ENCODE results near the gene RNF144A. TPM values are rescaled to one million over a fixed set of nuclear protein-coding genes. Genes with fewer than 3 reads are reported as not detected.

RNF144A gene
- total and polyA plus RNA-seq, 2 donors (not counting 3 experiments of a cell fraction or from before 2014, with no cell fraction given): 9.7 to 28.8 TPM

DNA sequence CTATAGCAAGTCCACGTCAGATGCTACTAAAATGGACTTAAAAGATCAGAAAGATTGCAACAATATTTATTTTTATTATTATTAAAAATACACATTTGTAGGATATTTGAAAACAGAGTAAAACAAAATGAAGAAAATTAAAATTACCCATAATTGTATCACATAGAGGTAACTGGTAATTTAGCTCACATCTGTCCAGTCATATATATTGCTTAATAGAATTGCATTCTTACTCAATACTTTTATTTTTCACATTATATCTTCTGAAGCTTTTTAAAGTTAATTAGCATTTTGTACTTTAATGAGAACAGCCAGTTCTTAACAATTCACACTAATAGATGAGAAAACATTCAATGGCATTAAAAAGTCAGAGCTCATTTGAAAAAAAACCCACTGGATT is 11.5 kb upstream of the RNF144A start:
- H3K4me1 ChIP-seq (ENCODE audit: control insufficient read depth, extremely low read depth, insufficient read depth, low read length): no peaks in the 10 kb centered on the region
- H3K4me2 ChIP-seq (ENCODE audit: insufficient read depth, low read length): no peak overlapping the region
- TF ChIP-seq, protein P1, sequence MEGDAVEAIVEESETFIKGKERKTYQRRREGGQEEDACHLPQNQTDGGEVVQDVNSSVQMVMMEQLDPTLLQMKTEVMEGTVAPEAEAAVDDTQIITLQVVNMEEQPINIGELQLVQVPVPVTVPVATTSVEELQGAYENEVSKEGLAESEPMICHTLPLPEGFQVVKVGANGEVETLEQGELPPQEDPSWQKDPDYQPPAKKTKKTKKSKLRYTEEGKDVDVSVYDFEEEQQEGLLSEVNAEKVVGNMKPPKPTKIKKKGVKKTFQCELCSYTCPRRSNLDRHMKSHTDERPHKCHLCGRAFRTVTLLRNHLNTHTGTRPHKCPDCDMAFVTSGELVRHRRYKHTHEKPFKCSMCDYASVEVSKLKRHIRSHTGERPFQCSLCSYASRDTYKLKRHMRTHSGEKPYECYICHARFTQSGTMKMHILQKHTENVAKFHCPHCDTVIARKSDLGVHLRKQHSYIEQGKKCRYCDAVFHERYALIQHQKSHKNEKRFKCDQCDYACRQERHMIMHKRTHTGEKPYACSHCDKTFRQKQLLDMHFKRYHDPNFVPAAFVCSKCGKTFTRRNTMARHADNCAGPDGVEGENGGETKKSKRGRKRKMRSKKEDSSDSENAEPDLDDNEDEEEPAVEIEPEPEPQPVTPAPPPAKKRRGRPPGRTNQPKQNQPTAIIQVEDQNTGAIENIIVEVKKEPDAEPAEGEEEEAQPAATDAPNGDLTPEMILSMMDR (IDR thresholded peaks at IDR 0.05; ENCODE audit: extremely low read depth in 1 of 2, insufficient read depth in 1 of 2, low read depth in 1 of 2, low read length in 2 of 2): no peak
- TF ChIP-seq EZH2 (IDR thresholded peaks at IDR 0.05; ENCODE audit: borderline replicate concordance, low read depth, low read length, severe bottlenecking) (no peak), POLR2A (IDR thresholded peaks at IDR 0.05; ENCODE audit: low read depth, low read length) (no peak), JUN (IDR thresholded peaks at IDR 0.05; ENCODE audit: borderline replicate concordance, insufficient read depth, insufficient read length, low read depth) (no peak), FOS (IDR thresholded peaks at IDR 0.05; ENCODE audit: borderline replicate concordance, insufficient read depth, low read length) (no peak), MYC (IDR thresholded peaks at IDR 0.05; ENCODE audit: low read depth, low read length) (no peak)
- H3K9me3 ChIP-seq (replicated peaks; ENCODE audit: control insufficient read depth, insufficient read depth, low read length): no peaks in the 10 kb centered on the region
- no TSS peak for BruUV-seq (replicated peaks)
- no peak overlapping the region for H2AFZ ChIP-seq (ENCODE audit: low read depth, low read length)
- H3K79me2 ChIP-seq (ENCODE audit: control insufficient read depth, insufficient read depth, low read length): no peaks in the 10 kb centered on the region
- FAIRE-seq (no peak), DNase-seq (ENCODE audit: low read depth, low spot score) (no peak)
- H3K4me3 ChIP-seq (replicated peaks in 1 of 3; ENCODE audit: insufficient read depth in 1 of 3, low read depth in 1 of 3, low read length in 3 of 3): no peak overlapping the region
- no peaks in the 10 kb centered on the region for H3K9me1 ChIP-seq (replicated peaks; ENCODE audit: control insufficient read depth, extremely low read depth, insufficient read depth, low read length)
- no peak overlapping the region for H3K9ac ChIP-seq (replicated peaks; ENCODE audit: extremely low read depth, insufficient read depth, low read length)
- dilution Hi-C loops (cut with MboI; ENCODE audit: extremely low pct_ligation_motif_present, low sequenced_read_pairs): no loop called here
- intact Hi-C loops (cut with micrococcal nuclease): no loop called here
- no peak overlapping the region for H3K27ac ChIP-seq (ENCODE audit: insufficient read depth, low read depth, low read length)
- no peaks in the 10 kb centered on the region for H4K20me1 ChIP-seq (replicated peaks; ENCODE audit: control insufficient read depth, extremely low read depth, insufficient read depth, low read length)
- no peaks in the 10 kb centered on the region for H3K36me3 ChIP-seq (ENCODE audit: control insufficient read depth in 2 of 2, extremely low read depth in 1 of 2, insufficient read depth in 2 of 2, low read length in 2 of 2)
- H3K27me3 ChIP-seq (ENCODE audit: control insufficient read depth in 2 of 2, insufficient read depth in 2 of 2, low read length in 2 of 2): peaks cover 3 to 6% of the 10 kb centered on the region in 2 experiments
- POLR2A ChIA-PET: no interaction called here
- CTCF ChIA-PET: interaction anchor here (0.6 to 1.6 kb wide), 6 partner anchors 9 to 139 kb away, joined by 3 to 8 read pairs (median 3); no protein-coding TSS in a partner anchor

Data from endothelial cell of umbilical vein (primary cell).